CD4-positive, alpha-beta T cell treated with Interleukin-15 for 4 hours (primary cell): ENCODE data around the gene DOCK11.
A peak's percentile ranks its signal among the peaks of the same experiment; 100 is the strongest.
"Not testable (repeated sequence)": the region's sequence is repeated elsewhere in the genome, so short reads cannot be mapped to it uniquely, and the experiment has no call there.

ENCODE experiments used
- DNase-seq: peaks from one replicate; pipeline ENCODE4 v3.0.0-alpha.2; 2020; ENCODE audit warnings: low spot score

Gene DOCK11

DNA sequence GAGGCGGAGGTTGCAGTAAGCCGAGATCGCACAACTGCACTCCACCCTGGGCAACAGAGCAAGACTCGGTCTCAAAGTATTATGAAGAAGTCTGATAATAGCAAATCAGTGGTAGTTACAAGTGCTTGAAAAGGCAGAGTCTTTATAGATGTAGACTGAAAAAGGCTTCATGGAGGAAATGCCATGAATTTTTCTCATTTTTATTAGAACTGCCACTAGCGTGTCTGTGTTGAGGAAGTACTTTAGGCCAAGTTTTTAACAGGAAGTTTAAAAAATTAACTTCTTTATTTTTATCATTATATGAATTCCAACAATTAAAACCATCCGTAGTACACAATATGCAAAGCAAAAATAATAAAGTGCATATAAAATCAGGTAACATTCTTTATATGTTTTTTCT lies 199.0 kb downstream of the DOCK11 start:
- no peak for DNase-seq

DNA sequence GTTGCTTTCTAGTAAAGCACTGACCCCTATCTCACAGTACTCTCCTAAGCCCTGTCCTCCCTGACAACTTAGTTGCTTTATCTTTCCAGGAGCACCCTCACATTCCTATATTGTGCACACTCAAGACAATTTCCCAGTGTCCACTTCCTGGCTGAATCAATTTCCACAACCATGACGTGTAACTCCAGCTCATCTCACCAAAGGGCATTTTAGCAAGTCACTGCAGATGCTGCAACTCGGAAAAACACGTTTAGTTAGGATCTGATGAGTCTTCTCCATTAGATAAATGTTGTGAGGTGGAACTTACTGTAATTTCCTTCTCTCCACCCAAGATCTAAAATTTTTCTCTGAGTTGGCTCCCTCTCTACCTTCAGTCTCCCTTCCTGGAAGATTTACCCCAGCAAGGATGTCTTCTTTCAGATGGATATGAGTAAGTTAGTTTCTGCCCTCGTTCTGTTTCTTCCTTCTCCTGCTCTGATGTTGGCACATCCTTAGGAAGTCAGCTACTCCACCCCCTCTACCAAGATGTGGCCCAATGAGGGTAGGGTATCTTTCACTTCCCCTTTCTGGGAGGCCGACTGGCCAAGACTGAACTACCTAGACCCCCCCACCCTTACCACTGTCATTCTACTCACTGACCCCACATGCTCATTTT lies 203.0 kb downstream of the DOCK11 start:
- no peak for DNase-seq

GRCh38 chrX:118702741-118703140 lies 207.1 kb downstream of the DOCK11 start:
- peak; percentile 1 for DNase-seq

DNA sequence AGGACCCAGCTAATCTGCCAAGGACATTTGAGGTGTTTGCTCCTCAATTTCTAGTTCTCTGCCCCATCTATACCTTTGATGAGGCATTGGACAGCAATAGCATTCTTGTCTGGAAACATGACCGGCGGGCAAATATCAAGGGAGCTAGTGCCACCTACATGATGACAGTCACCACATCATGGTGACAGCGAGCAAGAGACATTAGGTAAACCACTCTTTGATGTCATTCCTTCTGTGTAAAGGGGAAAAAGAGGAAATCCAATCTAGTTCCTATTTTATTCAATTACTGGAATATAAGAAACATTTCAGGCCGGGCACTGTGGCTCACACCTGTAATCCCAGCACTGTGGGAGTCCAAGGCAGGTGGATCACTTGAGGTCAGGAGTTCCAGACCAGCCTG lies 211.1 kb downstream of the DOCK11 start:
- DNase-seq: no peak

GRCh38 chrX:118714521-118714920 lies 218.9 kb downstream of the DOCK11 start:
- DNase-seq: no peak

GRCh38 chrX:118715917-118716316 lies 220.3 kb downstream of the DOCK11 start:
- DNase-seq: not testable (repeated sequence)

- not testable (repeated sequence) for DNase-seq
Observed at GRCh38 chrX:118716833-118717232, 221.2 kb downstream of the DOCK11 start.

DNA sequence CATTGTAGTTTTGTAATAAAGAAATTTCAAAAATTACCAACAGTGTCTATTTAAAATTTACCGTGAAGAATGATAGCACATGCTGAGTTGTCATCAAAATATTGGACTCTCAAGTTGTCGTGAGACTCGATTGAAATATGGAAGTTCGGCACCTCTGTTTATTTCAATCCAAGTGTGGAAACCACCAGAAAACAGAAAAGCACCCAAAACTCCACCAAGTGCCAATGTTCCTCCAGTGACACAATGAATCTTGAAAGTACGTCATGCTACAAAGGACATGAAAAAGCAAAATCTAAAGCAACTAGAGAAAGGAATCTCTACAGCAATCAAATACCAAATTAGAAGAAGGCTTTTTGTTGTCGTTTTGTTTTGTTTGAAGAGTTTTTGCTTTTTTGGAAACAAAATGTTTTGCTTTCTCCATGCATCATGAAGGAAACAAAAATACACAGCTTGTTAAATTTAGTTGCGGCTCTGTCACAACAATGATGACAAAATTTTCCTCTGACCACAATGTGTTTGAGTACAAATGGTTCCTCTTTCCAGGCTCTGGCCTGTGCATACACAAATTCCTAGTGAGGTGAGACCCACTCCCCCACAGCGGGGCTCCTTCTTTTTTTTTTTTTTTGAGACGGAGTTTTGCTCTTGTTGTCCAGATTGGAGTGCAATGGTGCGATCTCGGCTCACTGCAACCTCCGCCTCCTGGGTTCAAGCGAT lies 222.2 kb downstream of the DOCK11 start:
- DNase-seq: no peak

DNA sequence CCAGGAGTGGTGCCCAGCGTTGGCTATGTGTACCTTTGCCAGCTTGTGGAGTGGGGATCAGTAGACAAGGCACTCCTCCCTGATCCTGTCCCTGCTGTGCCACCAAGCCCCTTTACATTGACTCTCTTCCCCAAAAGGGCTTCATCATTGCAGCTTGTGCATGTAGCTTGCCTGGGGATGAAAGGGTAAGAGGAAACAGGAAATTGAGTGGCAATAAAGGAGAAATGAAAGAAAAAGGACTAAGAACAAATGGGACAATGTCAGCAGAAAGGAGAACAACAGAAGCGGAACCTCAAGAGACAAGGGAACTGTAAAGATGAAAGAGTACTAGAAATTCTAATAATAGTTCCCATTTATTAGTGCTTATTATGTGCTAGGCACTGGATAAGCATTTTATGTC lies 223.1 kb downstream of the DOCK11 start:
- DNase-seq: no peak

- DNase-seq: no peak
Observed at GRCh38 chrX:118720058-118720707, 224.6 kb downstream of the DOCK11 start.

- DNase-seq: no peak
Observed at GRCh38 chrX:118723376-118723775, 227.8 kb downstream of the DOCK11 start.

- DNase-seq: no peak
Observed at GRCh38 chrX:118724365-118724764, 228.8 kb downstream of the DOCK11 start.

- no peak for DNase-seq
Observed at GRCh38 chrX:118724775-118725174, 229.2 kb downstream of the DOCK11 start.

DNA sequence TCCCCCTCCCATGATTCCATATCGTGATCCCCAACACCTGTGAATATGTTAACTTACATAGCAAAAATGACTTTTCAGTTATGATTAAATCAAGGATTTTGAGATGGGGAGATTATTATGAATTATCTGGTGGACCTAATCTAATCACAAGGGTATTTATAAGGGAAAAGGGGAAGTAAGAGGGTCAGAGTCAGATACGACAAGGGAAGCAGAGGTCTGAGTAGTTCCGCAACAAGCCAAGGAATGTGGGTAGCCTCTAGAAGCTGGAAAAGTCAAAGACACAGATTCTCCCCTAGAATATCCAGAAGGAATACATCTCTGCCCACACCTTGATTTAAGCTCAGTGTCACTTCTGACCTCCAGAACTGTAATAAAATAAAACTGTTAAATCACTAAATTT lies 230.8 kb downstream of the DOCK11 start:
- no peak for DNase-seq

GRCh38 chrX:118726887-118727685 lies 231.5 kb downstream of the DOCK11 start, which contains the start of gene IL13RA1:
IL13RA1 (plus strand) TSS chrX:118727606; CDS start chrX:118727639, 33 bp downstream.
- no peak for DNase-seq

DNA sequence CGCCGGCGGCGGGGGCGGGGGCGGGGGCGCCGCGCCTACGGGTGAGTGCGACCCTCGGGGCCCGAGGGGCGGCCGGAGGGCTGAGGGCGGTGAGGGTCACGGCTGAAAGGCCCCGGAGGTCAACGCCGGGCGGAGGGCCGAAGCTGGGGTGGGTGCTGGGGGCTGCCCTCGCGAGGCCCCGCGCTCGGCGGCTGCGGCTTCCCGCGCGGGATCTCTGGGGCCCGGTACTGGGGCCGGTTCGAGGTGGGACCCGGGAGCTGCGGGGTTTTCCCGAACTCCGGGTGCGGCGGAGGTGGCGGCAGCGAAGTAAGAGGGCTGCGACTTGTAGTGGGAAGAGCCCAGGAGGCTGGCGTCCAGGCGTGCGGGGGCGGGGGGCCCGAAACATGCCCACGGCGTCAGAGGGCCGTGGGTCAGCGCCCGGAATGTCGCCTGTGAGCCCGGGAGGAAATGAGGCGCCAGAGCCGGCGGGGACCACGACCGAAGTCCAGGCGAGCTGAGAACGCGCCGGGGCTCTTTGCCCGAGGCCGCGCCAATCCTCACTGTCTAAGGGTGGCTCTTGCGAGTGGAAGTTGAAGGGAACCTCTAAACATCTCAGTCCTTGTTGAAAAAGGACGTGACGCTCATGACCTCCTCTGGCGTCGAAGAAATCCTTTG lies 232.2 kb downstream of the DOCK11 start:
- DNase-seq: no peak

DNA sequence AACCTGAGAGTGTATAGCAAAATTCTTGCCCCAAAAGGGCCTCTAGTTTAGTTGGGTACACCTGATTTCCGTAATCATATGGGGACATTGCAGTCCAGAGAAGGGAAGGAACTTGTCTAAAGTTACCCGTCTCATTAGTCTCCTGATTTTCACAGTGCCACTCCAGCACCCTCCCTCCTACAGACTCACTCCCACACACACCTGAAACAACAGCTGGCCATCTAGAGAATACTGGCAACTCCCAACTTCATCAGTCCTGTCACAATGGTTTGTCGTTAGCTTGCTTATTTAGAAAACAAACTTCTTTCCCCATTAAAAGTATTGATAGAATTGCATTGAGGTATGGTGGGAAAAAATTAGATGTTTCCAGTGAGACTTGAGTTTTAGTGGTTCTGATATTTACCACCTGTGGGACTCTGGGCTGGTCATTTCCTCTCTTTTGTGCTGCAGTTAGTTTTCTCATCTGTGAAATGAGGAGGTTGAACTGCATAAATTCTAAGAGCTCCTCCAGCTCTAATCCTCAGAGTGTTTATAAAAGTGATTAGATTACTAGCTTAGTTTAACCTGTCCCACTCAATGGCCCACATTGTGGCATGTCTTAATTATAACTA lies 233.5 kb downstream of the DOCK11 start:
- DNase-seq: no peak

DNA sequence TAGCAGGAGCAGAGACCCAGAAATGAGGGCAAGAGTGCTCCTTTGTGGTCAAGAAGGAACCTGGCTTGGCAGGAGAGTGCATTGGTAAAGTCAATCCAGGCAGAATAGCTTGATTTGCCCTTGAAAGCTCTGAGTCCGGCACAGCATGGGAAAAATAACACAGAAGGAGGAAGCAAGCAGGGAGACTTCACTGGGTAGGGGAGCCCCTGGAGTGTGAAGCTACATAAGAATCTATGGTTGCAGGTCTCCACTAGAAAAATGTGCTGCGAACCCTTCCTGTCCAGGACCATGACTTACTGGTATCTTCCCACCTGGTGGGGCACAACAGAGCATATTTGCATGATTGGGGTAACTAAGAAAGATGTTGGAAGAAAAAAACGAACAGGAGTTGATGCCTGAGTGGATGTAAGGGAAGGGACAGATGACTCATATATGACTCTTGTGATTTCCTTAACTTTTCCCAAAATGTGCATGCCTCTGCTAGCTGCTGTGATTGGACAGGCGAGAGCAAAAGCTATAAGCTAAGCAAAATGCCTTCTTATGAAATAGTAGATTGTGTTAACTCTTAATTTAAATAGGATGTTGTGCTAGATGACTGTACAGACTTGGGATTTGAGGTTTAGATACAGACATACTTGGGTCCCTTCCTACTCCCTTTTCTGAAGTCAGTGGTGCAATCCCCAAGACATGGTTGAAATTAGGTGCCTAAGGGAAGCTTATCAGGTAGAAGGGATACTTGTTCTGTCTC lies 235.1 kb downstream of the DOCK11 start:
- DNase-seq: no peak

GRCh38 chrX:118732551-118732950 lies 236.9 kb downstream of the DOCK11 start:
- not testable (repeated sequence) for DNase-seq

DNA sequence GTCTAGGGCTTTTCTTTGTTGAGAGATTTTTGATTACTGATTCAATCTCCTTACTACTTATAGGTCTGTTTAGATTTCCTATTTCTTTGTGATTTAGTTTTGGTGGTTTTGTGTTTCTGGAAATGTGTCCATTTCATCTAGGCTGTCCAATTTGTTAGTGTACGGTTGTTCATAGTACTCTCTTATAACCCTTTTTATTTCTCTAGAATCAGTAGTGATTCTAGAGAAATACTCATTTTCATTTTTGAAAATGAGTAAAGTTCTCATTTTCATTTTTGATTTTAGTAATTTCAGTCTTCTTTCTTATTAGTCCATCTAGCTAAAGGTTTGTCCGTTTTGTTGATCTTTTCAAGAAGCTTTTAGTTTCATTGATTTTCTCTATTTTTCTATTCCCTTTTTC lies 239.3 kb downstream of the DOCK11 start:
- DNase-seq: no peak
